ENCODE measurements around the gene LRRFIP1. TPM values are rescaled to one million over a fixed set of nuclear protein-coding genes. Genes with fewer than 3 reads are reported as not detected.

The LRRFIP1 gene
- total and polyA plus RNA-seq, 2 of the 13 experiments (the other 11 are each of a cell fraction or from before 2014, with no cell fraction given): 15.9 to 40.5 TPM

GRCh38 chr2:237640493-237640998 is 13.2 kb downstream of the LRRFIP1 start:
- no peak overlapping the region for H3K4me3 ChIP-seq (replicated peaks in 1 of 3; ENCODE audit: insufficient read depth in 1 of 3, low read depth in 2 of 3, low read length in 3 of 3)
- H2AFZ ChIP-seq (ENCODE audit: low read length): no peak overlapping the region
- no peaks in the 10 kb centered on the region for H4K20me1 ChIP-seq (ENCODE audit: insufficient read depth, low read length)
- ATAC-seq (no peak), DNase-seq (ENCODE audit: low spot score) (no peak), FAIRE-seq (no peak)
- ChIA-PET CTCF (ENCODE audit: low intra/inter-chr PET ratio, low total read pairs) (no interaction called here), POLR2A (interaction anchor here (1.1 kb wide), 1 partner anchor 29 kb away, joined by 3 read pairs; no protein-coding TSS in a partner anchor)
- no peaks in the 10 kb centered on the region for H3K79me2 ChIP-seq (ENCODE audit: insufficient read depth, low read length)
- BruUV-seq (replicated peaks): no TSS peak
- peaks cover 27% of the 10 kb centered on the region for H3K4me1 ChIP-seq (ENCODE audit: insufficient read depth, low read length)
- no peaks in the 10 kb centered on the region for H3K36me3 ChIP-seq (replicated peaks in 1 of 2; ENCODE audit: control insufficient read depth in 1 of 2, insufficient read depth in 2 of 2, low read length in 2 of 2)
- 86% methylated on average over 12 of the region's 12 CpGs for WGBS (ENCODE audit: low lambda C conversion rate)
- H3K4me2 ChIP-seq (ENCODE audit: low read depth, low read length): no peak overlapping the region
- in situ Hi-C loops (cut with HindIII; ENCODE audit: extremely low pct_ligation_motif_present, low pct_unique_long_range_greater_than_20kb): no loop called here
- no peak overlapping the region for H3K27ac ChIP-seq (ENCODE audit: extremely low read length, insufficient read depth, low read length)
- no peak for TF ChIP-seq SOX13 (IDR thresholded peaks at IDR 0.05)
- no peak for TF ChIP-seq SOX13 (CRISPR knock-in tag; conservative IDR thresholded peaks at IDR 0.05 in 1 of 2, IDR thresholded peaks at IDR 0.05 in 1 of 2)
- TF ChIP-seq ZNF724P (CRISPR knock-in tag; IDR thresholded peaks at IDR 0.05; ENCODE audit: borderline replicate concordance): no peak
- TF ChIP-seq ZNF652 (CRISPR knock-in tag; IDR thresholded peaks at IDR 0.05; ENCODE audit: borderline replicate concordance, low read depth): no peak
- no peak for TF ChIP-seq MYC (CRISPR knock-in tag; IDR thresholded peaks at IDR 0.05; ENCODE audit: borderline replicate concordance)
- no peak for TF ChIP-seq ZNF280D (CRISPR knock-in tag; IDR thresholded peaks at IDR 0.05)
- no peak for TF ChIP-seq SMARCE1 (IDR thresholded peaks at IDR 0.05; ENCODE audit: borderline replicate concordance)
- TF ChIP-seq MAX (IDR thresholded peaks at IDR 0.05): no peak
- no peak for TF ChIP-seq ZNF124 (CRISPR knock-in tag; IDR thresholded peaks at IDR 0.05)
- no peak for TF ChIP-seq ZNF547 (CRISPR knock-in tag; IDR thresholded peaks at IDR 0.05)
- intact Hi-C loops (cut with micrococcal nuclease; ENCODE audit: unreplicated experiment): no loop called here
- no peaks in the 10 kb centered on the region for H3K27me3 ChIP-seq (ENCODE audit: control insufficient read depth in 1 of 2, insufficient read depth in 2 of 2, low read length in 2 of 2)
- H3K9ac ChIP-seq (ENCODE audit: insufficient read depth, low read depth, low read length): no peak overlapping the region
- no peaks in the 10 kb centered on the region for H3K9me3 ChIP-seq (ENCODE audit: low read length)

Data from HepG2 (cell line).